ENCODE data around the gene CDK6. TPM values are rescaled to one million over a fixed set of nuclear protein-coding genes. Genes with fewer than 3 reads are reported as not detected.

The CDK6 gene
- total RNA-seq, 1 experiment from 2014 or later, result 38.7 TPM

DNA sequence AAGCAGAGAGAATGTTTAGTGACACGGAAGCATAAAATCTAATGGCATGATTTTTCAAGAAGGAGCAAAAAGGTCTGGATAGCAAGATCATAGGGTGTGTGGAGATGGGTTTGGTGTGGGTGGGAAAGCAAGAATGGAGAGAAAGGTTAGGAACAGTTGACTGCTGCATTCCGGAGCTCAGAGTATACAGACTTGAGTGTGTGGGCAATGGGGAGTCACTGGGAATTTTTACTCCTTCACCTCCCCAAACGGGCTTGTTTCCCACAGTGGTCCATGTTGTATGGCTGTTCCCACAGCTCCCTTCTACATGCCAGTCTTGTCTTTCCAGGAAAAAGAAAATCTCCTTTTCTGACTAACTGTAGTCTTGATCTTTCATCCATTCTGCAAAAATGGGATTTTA, 122.1 kb downstream of the CDK6 start:
- no peak overlapping the region for H3K4me3 ChIP-seq (ENCODE audit: low read length)
- TF ChIP-seq, protein P1, sequence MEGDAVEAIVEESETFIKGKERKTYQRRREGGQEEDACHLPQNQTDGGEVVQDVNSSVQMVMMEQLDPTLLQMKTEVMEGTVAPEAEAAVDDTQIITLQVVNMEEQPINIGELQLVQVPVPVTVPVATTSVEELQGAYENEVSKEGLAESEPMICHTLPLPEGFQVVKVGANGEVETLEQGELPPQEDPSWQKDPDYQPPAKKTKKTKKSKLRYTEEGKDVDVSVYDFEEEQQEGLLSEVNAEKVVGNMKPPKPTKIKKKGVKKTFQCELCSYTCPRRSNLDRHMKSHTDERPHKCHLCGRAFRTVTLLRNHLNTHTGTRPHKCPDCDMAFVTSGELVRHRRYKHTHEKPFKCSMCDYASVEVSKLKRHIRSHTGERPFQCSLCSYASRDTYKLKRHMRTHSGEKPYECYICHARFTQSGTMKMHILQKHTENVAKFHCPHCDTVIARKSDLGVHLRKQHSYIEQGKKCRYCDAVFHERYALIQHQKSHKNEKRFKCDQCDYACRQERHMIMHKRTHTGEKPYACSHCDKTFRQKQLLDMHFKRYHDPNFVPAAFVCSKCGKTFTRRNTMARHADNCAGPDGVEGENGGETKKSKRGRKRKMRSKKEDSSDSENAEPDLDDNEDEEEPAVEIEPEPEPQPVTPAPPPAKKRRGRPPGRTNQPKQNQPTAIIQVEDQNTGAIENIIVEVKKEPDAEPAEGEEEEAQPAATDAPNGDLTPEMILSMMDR (conservative IDR thresholded peaks at IDR 0.05; ENCODE audit: low read depth, low read length), result no peak
- no peak for TF ChIP-seq EZH2 (IDR thresholded peaks at IDR 0.05; ENCODE audit: low read length, unreplicated experiment)
- TF ChIP-seq EZH2phosphoT487 (IDR thresholded peaks at IDR 0.05; ENCODE audit: borderline replicate concordance, low read length), result no peak
- DNase-seq (no peak), ATAC-seq (no peak)
- POLR2A ChIA-PET (ENCODE audit: unreplicated experiment), result interaction anchor here (0.7 kb wide), 1 partner anchor 15 kb away, joined by 4 read pairs; no protein-coding TSS in a partner anchor
- CTCF ChIA-PET, result no interaction called here
- H3K9me3 ChIP-seq (ENCODE audit: low read length), result no peaks in the 10 kb centered on the region
- no peaks in the 10 kb centered on the region for H3K9me2 ChIP-seq (replicated peaks; ENCODE audit: low read length)
- H3K79me2 ChIP-seq (ENCODE audit: low read length), result no peaks in the 10 kb centered on the region
- no peaks in the 10 kb centered on the region for H3K27me3 ChIP-seq (ENCODE audit: low read length)
- intact Hi-C loops (cut with micrococcal nuclease), result no loop called here
- no peaks in the 10 kb centered on the region for H4K20me1 ChIP-seq (ENCODE audit: low read length)
- H3K27ac ChIP-seq (ENCODE audit: low read length), result no peak overlapping the region
- H3K4me1 ChIP-seq (ENCODE audit: insufficient read depth, low read length), result peaks cover 9% of the 10 kb centered on the region
- no peaks in the 10 kb centered on the region for H3K36me3 ChIP-seq (ENCODE audit: low read depth, low read length)
- H3F3A ChIP-seq (ENCODE audit: low read length, unreplicated experiment), result no peaks in the 10 kb centered on the region
- BruUV-seq (replicated peaks), result no TSS peak
- no peak overlapping the region for H3K4me2 ChIP-seq (ENCODE audit: low read length)
- no peak overlapping the region for H3K9ac ChIP-seq (ENCODE audit: low read length)
- H2AFZ ChIP-seq (ENCODE audit: low read length), result no peak overlapping the region

DNA sequence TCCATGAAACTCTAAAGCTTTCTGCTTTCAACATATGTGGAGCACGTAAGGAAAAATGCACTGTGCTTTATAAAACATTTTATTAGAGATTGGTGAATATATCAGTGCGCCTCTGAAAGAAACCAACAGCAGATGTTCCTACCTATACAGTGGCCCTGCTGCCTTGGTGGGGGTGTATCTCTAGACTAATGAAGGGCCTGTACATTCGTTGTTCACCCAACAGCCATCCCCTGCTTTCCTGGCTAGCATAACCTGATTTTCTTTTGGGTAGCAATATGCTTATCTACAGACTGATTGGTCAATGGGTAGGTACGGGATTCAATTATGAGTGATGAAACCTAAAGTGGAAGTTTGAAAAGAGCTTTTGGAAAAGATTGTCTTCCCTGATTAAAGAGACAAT, 126.5 kb downstream of the CDK6 start:
- no peak for TF ChIP-seq EZH2phosphoT487 (IDR thresholded peaks at IDR 0.05; ENCODE audit: borderline replicate concordance, low read length)
- Histone ChIP-seq H3K9me2 (replicated peaks; ENCODE audit: low read length) (no peaks in the 10 kb centered on the region), H3K4me2 (ENCODE audit: low read length) (no peak overlapping the region), H3K27me3 (ENCODE audit: low read length) (no peaks in the 10 kb centered on the region), H3K27ac (ENCODE audit: low read length) (no peak overlapping the region), H3K9ac (ENCODE audit: low read length) (no peak overlapping the region), H3F3A (ENCODE audit: low read length, unreplicated experiment) (no peaks in the 10 kb centered on the region), H3K79me2 (ENCODE audit: low read length) (no peaks in the 10 kb centered on the region), H3K9me3 (ENCODE audit: low read length) (no peaks in the 10 kb centered on the region), H3K4me1 (ENCODE audit: insufficient read depth, low read length) (no peaks in the 10 kb centered on the region), H3K4me3 (ENCODE audit: low read length) (no peak overlapping the region), H4K20me1 (ENCODE audit: low read length) (no peaks in the 10 kb centered on the region), H3K36me3 (ENCODE audit: low read depth, low read length) (peaks cover 8% of the 10 kb centered on the region; the same call in 1 of the 2 replicates), H2AFZ (ENCODE audit: low read length) (no peak overlapping the region)
- DNase-seq (no peak), ATAC-seq (no peak)
- no TSS peak for BruUV-seq (replicated peaks)
- ChIA-PET CTCF (no interaction called here), POLR2A (ENCODE audit: unreplicated experiment) (no interaction called here)
- intact Hi-C loops (cut with micrococcal nuclease), result no loop called here

DNA sequence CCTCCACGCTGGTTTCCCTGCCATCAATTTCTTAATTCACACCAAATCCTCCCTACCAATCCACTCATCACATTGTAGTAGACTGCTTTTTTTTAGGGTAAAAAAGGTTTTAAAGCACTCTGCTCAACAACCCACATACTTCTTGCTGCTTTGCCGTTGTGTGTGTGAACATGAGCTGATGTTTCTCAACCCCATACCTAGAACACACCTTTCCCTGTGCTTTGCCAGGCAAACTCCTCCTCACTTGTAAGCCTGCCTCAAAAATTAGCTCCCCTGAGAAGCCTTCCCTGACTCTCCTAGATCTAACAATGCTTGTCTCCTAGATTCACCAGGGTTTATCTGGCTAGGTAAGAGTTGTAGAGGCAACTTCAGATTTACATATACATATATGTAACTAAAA, 127.2 kb downstream of the CDK6 start:
- no peak overlapping the region for H3K4me2 ChIP-seq (ENCODE audit: low read length)
- no peaks in the 10 kb centered on the region for H3F3A ChIP-seq (ENCODE audit: low read length, unreplicated experiment)
- no peaks in the 10 kb centered on the region for H4K20me1 ChIP-seq (ENCODE audit: low read length)
- DNase-seq, result no peak
- H2AFZ ChIP-seq (ENCODE audit: low read length), result no peak overlapping the region
- no TSS peak for BruUV-seq (replicated peaks)
- no peaks in the 10 kb centered on the region for H3K9me2 ChIP-seq (replicated peaks; ENCODE audit: low read length)
- no peak overlapping the region for H3K9ac ChIP-seq (ENCODE audit: low read length)
- peaks cover 8% of the 10 kb centered on the region; the same call in 1 of the 2 replicates for H3K36me3 ChIP-seq (ENCODE audit: low read depth, low read length)
- no peak overlapping the region for H3K4me3 ChIP-seq (ENCODE audit: low read length)
- H3K4me1 ChIP-seq (ENCODE audit: insufficient read depth, low read length), result no peaks in the 10 kb centered on the region
- CTCF ChIA-PET, result no interaction called here
- no peak for TF ChIP-seq EZH2 (IDR thresholded peaks at IDR 0.05; ENCODE audit: low read length, unreplicated experiment)
- no peak for TF ChIP-seq EZH2phosphoT487 (IDR thresholded peaks at IDR 0.05; ENCODE audit: borderline replicate concordance, low read length)
- TF ChIP-seq, protein P1 (conservative IDR thresholded peaks at IDR 0.05; ENCODE audit: low read depth, low read length), result no peak
- H3K27ac ChIP-seq (ENCODE audit: low read length), result no peak overlapping the region
- H3K79me2 ChIP-seq (ENCODE audit: low read length), result no peaks in the 10 kb centered on the region
- POLR2A ChIA-PET (ENCODE audit: unreplicated experiment), result no interaction called here
- intact Hi-C loops (cut with micrococcal nuclease), result no loop called here
- no peaks in the 10 kb centered on the region for H3K9me3 ChIP-seq (ENCODE audit: low read length)
- H3K27me3 ChIP-seq (ENCODE audit: low read length), result no peaks in the 10 kb centered on the region
- no peak for ATAC-seq
